ENCODE data around the gene LRRTM4.

DNA sequence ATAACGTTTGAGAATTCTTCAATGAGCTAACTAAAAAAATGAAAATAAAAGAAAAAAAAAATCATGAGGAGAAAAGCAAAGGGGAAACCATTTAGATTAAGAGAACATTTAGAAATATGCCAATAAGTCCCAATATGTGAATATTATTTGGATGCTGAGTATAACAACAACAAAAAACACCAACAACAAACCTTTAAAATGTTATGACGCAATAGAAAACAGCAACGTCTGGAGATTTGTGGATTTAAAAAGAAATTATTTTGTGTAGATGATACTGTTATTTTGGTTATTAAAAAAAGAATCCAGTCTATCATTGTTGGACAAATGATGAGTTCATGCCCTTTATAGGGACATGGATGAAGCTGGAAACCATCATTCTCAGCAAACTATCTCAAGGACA, 417.2 kb downstream of the LRRTM4 start:
- no peak for TF ChIP-seq EZH2 (IDR thresholded peaks at IDR 0.05; ENCODE audit: borderline replicate concordance)
- TF ChIP-seq, protein P1, sequence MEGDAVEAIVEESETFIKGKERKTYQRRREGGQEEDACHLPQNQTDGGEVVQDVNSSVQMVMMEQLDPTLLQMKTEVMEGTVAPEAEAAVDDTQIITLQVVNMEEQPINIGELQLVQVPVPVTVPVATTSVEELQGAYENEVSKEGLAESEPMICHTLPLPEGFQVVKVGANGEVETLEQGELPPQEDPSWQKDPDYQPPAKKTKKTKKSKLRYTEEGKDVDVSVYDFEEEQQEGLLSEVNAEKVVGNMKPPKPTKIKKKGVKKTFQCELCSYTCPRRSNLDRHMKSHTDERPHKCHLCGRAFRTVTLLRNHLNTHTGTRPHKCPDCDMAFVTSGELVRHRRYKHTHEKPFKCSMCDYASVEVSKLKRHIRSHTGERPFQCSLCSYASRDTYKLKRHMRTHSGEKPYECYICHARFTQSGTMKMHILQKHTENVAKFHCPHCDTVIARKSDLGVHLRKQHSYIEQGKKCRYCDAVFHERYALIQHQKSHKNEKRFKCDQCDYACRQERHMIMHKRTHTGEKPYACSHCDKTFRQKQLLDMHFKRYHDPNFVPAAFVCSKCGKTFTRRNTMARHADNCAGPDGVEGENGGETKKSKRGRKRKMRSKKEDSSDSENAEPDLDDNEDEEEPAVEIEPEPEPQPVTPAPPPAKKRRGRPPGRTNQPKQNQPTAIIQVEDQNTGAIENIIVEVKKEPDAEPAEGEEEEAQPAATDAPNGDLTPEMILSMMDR (IDR thresholded peaks at IDR 0.05; ENCODE audit: poor library complexity): no peak

Data from hepatocyte (in vitro differentiated cells).